Upper lobe of left lung (tissue), 4 donors: Measurements from ENCODE around the gene ZMYND11.

Experiments used
- CTCF ChIP-seq, 6 experiments: fragments of 450-650 bp in 4 of 6; fragments of 200-600 bp in 2 of 6; sonication (generic) in 2 of 6; IDR thresholded peaks; one replicate each; pipeline ENCODE4 v1.5.1; 2016 to 2019; ENCODE audit warnings: antibody characterized with exemption in 6 of 6
- EP300 ChIP-seq, 4 donors: sonication (generic); formaldehyde crosslinking; IDR thresholded peaks; one replicate each; pipeline ENCODE4 v1.5.1; 2017; ENCODE audit warnings: antibody characterized with exemption in 4 of 4, control low read depth in 2 of 4
- POLR2A ChIP-seq, 4 donors: fragments of 450-650 bp; IDR thresholded peaks; one replicate each; pipeline ENCODE4 v1.5.1; 2016 to 2017; ENCODE audit warnings: antibody characterized with exemption in 4 of 4, mild to moderate bottlenecking in 2 of 4
- POLR2AphosphoS5 ChIP-seq, 2 donors: sonication (generic); formaldehyde crosslinking; IDR thresholded peaks; one replicate each; pipeline ENCODE4 v1.5.1; 2017; ENCODE audit warnings: antibody characterized with exemption in 2 of 2

- TF ChIP-seq POLR2AphosphoS5 (IDR thresholded peaks at IDR 0.05) (no peak), CTCF (IDR thresholded peaks at IDR 0.05) (no peak), POLR2A (IDR thresholded peaks at IDR 0.05) (no peak), EP300 (IDR thresholded peaks at IDR 0.05) (no peak)
Measured at GRCh38 chr10:285216-285615, 150.0 kb downstream of the ZMYND11 start.
